Ovary (tissue), 10 donors: ENCODE data around the gene SLC2A13. TPM values are rescaled to one million over a fixed set of nuclear protein-coding genes. Genes with fewer than 3 reads are reported as not detected.

Experiments
- DNase-seq, 5 donors: peaks; one replicate each; pipeline ENCODE4 v3.0.0-alpha.2; 2019 to 2020
- H3K27ac ChIP-seq, 2 donors: fragments of 200-600 bp; one replicate each; pipeline versions ENCODE4 v1.5.1 to v1.8.0; 2019 to 2022
- H3K27me3 ChIP-seq: fragments of 200-600 bp; one replicate; pipeline ENCODE4 v1.8.0; 2022
- H3K36me3 ChIP-seq: fragments of 200-600 bp; sonication (generic); one replicate; pipeline ENCODE4 v1.5.1; 2019
- H3K4me1 ChIP-seq: one replicate; pipeline ENCODE4 v1.8.1; 2013; ENCODE audit warnings: mild to moderate bottlenecking, moderate library complexity; ENCODE audit not compliant: insufficient read depth
- H3K4me3 ChIP-seq: fragments of 200-600 bp; sonication (generic); one replicate; pipeline ENCODE4 v1.5.1; 2017
- H3K9me3 ChIP-seq, 2 donors: fragments of 200-600 bp in 1 of 2; sonication (generic) in 1 of 2; one replicate each; pipeline versions ENCODE4 v1.5.1 to v1.8.1; 2013 to 2019; ENCODE audit warnings: mild to moderate bottlenecking in 1 of 2, moderate library complexity in 1 of 2
- EP300 ChIP-seq: sonication (generic); formaldehyde crosslinking; IDR thresholded peaks from one replicate; pipeline ENCODE4 v1.6.1; 2017; ENCODE audit warnings: antibody characterized with exemption
- POLR2A ChIP-seq: fragments of 450-650 bp; IDR thresholded peaks from one replicate; pipeline ENCODE4 v1.6.1; 2017; ENCODE audit warnings: antibody characterized with exemption, mild to moderate bottlenecking, moderate library complexity
- WGBS, 3 donors: extraction: QIAGEN DNeasy Blood & Tissue Kit in 1 of 3; methylation state at CpG; one replicate each; pipeline versions ENCODE4 v1.1.5 to v1.1.7; 2013 to 2017; 5-methylcytosine and 5-hydroxymethylcytosine counted together
- intact Hi-C, 4 donors: fragments of 100-400 bp; cut with DNase I; formaldehyde crosslinking; loops; one replicate each; pipeline versions ENCODE4 v1.11.0 to v1.15.1; 2022 to 2023
- long read RNA-seq, 3 donors: library from polyadenylated mRNA in 2 of 3; unstranded in 2 of 3; transcript quantifications; one replicate each; pipeline ENCODE4 v2.0.0 and lab custom pipeline, GENCODE V29; 2021 to 2026
- polyA plus RNA-seq, 2 donors: library from polyadenylated mRNA; stranded (reverse); fragments of 200-250 nt in 1 of 2; fragments of 350-450 nt in 1 of 2; fragmentation: Illumina TruSeq in 1 of 2; extraction: RNeasy Lipid Tissue Mini Kit (QIAGEN cat#74804) in 1 of 2; gene quantifications; one replicate each; pipeline ENCODE4 v1.2.3, GENCODE V29; 2013 to 2014
- total RNA-seq, 7 donors: library from RNA; depleted of rRNA in 2 of 7; stranded (reverse); fragments of >200 nt in 2 of 7; fragmentation: NEBNext Ultra II Directional in 3 of 7; extraction: Animal tissue kit (Norgen Biotek cat#: 25700) in 3 of 7; gene quantifications; one replicate each; pipeline versions ENCODE4 v1.1.0 to v1.2.4, GENCODE V29; 2016 to 2023
- TF ChIP-seq, protein P1 (sequence below), 3 donors: fragments of 450-650 bp in 2 of 3; fragments of 200-600 bp in 1 of 3; IDR thresholded peaks; one replicate each; pipeline versions ENCODE4 v1.5.1 to v1.8.0; 2016 to 2022; ENCODE audit warnings: antibody characterized with exemption in 3 of 3, mild to moderate bottlenecking in 1 of 3
- donor health status: DM: no; HTN: no; CAD: no; lungs with moderate emphysema.
- donor health status: DM: no; HTN: no; CAD: no.
- donor health status: Bipolar disorder and iron deficiency.
- donor health status: DM: yes; HTN: yes; CAD: no.
- donor health status: DM: no; HTN: no; CAD: no.
- donor health status: DM: yes; HTN: yes; CAD: no.

SLC2A13 gene
- total RNA-seq (10 to 100 TPM in 3 of 7 donors, 1 to 10 TPM in 4; 5.9 to 24.3 (median 8.0) TPM), polyA plus RNA-seq (1 to 10 TPM; 2.3 to 3.1 TPM)
- long read RNA-seq, donor 1, partial matches to known transcripts, result 3 of 4 reads
- long read RNA-seq, donor 1, other reads (novel, unspliced or antisense), result 1 of 4 reads
- long read RNA-seq, donor 2, full-length matches to known transcripts, result 2 of 2 reads
- long read RNA-seq, donor 2, partial matches to known transcripts, result 0 of 2 reads
- long read RNA-seq, donor 2, other reads (novel, unspliced or antisense), result 0 of 2 reads
- long read RNA-seq, donor 3, full-length matches to known transcripts, result 4 of 12 reads
- long read RNA-seq, donor 3, partial matches to known transcripts, result 3 of 12 reads
- long read RNA-seq, donor 3, other reads (novel, unspliced or antisense), result 5 of 12 reads

DNA sequence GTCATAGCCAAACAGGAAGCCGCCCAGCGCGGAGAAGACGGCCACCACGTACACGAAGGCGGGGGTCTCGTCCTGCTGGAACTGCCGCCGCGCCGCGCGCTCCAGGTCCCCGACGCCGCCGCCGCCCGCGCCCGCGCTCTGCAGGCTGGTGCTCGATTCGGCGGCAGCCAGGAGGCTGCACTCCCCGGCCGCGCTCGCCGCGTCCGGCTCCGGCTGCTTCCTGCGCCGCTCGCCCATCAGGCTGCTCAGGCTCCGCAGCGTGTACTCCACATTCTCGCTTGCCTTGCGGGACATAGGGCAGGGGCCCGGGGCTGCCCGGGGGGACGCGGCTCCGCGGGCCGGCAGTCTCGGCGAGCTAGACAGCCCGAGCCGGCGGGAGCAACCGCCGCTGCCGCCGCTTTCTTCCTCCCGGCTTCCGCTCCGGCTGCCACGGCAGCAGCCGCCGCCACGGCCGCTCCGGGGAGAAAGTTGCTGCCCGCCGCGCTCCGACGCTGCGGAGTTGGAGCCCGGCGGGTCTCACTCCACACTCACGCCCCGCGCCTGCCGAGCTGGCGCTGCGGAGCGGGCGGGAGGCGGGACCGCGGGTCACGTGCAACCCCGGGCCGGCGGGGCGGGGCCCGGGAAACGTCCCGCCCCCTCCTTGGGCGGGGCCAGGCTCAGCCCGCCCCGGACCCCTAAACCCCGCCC lies at the start of gene SLC2A13:
Gene SLC2A13, minus strand, starts transcription at position 567 of the 687 bp plus-strand sequence. Its CDS starts 273 bp downstream, at position 294.
- Histone ChIP-seq H3K36me3 (no peaks in the 10 kb centered on the region), H3K27ac (peak within 1 kb of the TSS; percentile 81 to 84), H3K4me1 (peaks cover 9% of the 10 kb centered on the region), H3K4me3 (peak within 1 kb of the TSS; percentile 77), H3K27me3 (no peaks in the 10 kb centered on the region), H3K9me3 (no peaks in the 10 kb centered on the region)
- intact Hi-C loops, result loop anchor here (5.0 to 10.0 kb wide), 5 partner anchors 93 to 343 kb away; partner anchors contain the start of gene LRRK2 (in 1 of the 4)
- DNase-seq, result peak; percentile 71 to 87 (median 82)
- WGBS, 3 donors, result 0 to 1% (median 1%) methylated on average over 31 to 97 of the region's 97 CpGs
- TF ChIP-seq POLR2A, result peak; percentile 43
- TF ChIP-seq, protein P1, sequence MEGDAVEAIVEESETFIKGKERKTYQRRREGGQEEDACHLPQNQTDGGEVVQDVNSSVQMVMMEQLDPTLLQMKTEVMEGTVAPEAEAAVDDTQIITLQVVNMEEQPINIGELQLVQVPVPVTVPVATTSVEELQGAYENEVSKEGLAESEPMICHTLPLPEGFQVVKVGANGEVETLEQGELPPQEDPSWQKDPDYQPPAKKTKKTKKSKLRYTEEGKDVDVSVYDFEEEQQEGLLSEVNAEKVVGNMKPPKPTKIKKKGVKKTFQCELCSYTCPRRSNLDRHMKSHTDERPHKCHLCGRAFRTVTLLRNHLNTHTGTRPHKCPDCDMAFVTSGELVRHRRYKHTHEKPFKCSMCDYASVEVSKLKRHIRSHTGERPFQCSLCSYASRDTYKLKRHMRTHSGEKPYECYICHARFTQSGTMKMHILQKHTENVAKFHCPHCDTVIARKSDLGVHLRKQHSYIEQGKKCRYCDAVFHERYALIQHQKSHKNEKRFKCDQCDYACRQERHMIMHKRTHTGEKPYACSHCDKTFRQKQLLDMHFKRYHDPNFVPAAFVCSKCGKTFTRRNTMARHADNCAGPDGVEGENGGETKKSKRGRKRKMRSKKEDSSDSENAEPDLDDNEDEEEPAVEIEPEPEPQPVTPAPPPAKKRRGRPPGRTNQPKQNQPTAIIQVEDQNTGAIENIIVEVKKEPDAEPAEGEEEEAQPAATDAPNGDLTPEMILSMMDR (IDR thresholded peaks at IDR 0.05), result no peak

DNA sequence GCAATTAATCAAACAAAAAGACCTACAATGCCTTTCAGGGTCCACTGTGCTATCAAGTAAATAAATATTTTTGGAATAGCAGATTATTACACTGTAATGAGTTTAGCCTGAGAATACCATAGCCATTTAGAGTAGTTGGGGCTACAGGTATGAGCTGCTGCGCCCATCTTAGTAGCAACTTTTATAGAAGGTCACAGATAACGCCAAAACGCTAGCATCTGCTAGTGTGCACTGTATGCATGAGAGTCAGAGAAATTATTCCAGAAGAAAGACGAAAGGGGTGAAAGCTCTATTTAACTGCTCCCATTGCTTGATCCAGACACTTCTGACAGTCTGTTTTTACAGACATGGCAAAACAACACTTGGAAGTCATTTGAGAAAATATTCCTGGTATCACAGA lies 48.5 kb upstream of the SLC2A13 start:
- H3K4me1 ChIP-seq, result no peaks in the 10 kb centered on the region
- intact Hi-C loops, result no loop called here
- H3K27me3 ChIP-seq, result no peaks in the 10 kb centered on the region
- no peak overlapping the region for H3K27ac ChIP-seq
- H3K36me3 ChIP-seq, result no peaks in the 10 kb centered on the region
- no peak overlapping the region for H3K4me3 ChIP-seq
- 88 to 90% (median 89%) methylated on average over 4 of the region's 4 CpGs for WGBS, 3 donors
- H3K9me3 ChIP-seq, result no peaks in the 10 kb centered on the region
- DNase-seq, result no peak
- TF ChIP-seq EP300 (no peak), POLR2A (no peak)
- TF ChIP-seq, protein P1 (IDR thresholded peaks at IDR 0.05), result no peak

DNA sequence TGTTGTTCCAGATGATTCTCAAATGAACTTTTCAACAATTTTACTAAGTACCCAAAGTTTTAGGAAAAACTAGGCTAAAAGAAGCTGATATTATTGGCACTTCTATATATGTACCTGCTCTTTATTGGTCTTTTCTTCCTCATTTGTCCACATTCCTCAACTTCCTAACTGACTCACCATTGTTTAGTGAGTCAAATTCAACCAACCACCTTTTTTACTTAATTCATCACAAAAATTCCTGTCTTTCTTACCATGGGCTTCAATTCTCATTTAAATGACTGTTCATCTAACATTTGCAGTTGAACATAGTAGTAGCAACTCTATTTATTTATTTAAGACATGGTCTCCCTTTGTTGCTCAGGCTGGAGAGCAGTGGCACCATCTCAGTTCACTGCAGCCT lies 47.6 kb upstream of the SLC2A13 start:
- Histone ChIP-seq H3K27ac (no peak overlapping the region), H3K4me1 (no peaks in the 10 kb centered on the region), H3K27me3 (no peaks in the 10 kb centered on the region), H3K4me3 (no peak overlapping the region), H3K9me3 (no peaks in the 10 kb centered on the region), H3K36me3 (no peaks in the 10 kb centered on the region)
- no peak for TF ChIP-seq POLR2A
- TF ChIP-seq, protein P1 (IDR thresholded peaks at IDR 0.05), result no peak
- no peak for TF ChIP-seq EP300
- DNase-seq, result no peak
- intact Hi-C loops, result no loop called here

DNA sequence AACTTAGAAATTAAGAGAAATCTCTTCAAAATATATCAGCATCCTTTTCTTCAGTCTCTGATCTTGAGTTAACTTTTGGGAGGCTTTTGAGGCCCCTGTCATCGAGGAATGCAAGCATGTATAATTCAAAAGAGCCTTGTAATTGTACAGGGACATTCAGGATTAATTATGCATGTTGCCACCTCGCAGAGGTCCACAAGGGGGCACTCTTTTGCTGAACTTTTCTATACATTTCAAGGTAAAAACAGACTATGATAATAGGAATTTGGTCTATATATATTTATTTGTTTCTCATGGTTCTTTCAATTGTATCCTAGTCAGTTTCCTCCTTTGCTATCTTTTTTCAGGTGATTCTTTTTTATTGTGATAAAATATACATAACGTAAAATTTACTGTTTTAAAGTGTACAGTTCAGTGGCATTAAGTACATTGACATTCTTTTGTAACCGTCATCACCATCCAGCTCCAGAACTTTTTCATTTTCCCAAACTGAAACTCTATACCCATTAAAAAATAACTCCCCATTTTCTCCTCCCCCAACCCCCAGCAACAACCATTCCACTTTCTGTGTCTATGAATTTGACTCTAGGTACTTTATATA lies 47.0 kb upstream of the SLC2A13 start:
- Histone ChIP-seq H3K36me3 (no peaks in the 10 kb centered on the region), H3K27me3 (no peaks in the 10 kb centered on the region), H3K4me1 (no peaks in the 10 kb centered on the region), H3K9me3 (no peaks in the 10 kb centered on the region), H3K4me3 (no peak overlapping the region), H3K27ac (no peak overlapping the region)
- TF ChIP-seq EP300 (no peak), POLR2A (no peak)
- TF ChIP-seq, protein P1 (IDR thresholded peaks at IDR 0.05), result peak in 2 of 3 donors; percentile 39 to 41
- 41 to 49% (median 42%) methylated on average over 4 of the region's 4 CpGs for WGBS, 3 donors
- intact Hi-C loops, result no loop called here
- peak in 4 of 5 donors; percentile 19 to 49 (median 29) for DNase-seq
